Fibroblast of skin of left quadriceps (primary cell): ENCODE data around the gene KLF14.
"Not testable (repeated sequence)": the region's sequence is repeated elsewhere in the genome, so short reads cannot be mapped to it uniquely, and the experiment has no call there.

Source experiments
- DNase-seq, 2 experiments: peaks; one replicate each; pipeline ENCODE4 v3.0.0-alpha.2; 2013; ENCODE audit warnings: low read depth in 2 of 2

Gene KLF14

DNA sequence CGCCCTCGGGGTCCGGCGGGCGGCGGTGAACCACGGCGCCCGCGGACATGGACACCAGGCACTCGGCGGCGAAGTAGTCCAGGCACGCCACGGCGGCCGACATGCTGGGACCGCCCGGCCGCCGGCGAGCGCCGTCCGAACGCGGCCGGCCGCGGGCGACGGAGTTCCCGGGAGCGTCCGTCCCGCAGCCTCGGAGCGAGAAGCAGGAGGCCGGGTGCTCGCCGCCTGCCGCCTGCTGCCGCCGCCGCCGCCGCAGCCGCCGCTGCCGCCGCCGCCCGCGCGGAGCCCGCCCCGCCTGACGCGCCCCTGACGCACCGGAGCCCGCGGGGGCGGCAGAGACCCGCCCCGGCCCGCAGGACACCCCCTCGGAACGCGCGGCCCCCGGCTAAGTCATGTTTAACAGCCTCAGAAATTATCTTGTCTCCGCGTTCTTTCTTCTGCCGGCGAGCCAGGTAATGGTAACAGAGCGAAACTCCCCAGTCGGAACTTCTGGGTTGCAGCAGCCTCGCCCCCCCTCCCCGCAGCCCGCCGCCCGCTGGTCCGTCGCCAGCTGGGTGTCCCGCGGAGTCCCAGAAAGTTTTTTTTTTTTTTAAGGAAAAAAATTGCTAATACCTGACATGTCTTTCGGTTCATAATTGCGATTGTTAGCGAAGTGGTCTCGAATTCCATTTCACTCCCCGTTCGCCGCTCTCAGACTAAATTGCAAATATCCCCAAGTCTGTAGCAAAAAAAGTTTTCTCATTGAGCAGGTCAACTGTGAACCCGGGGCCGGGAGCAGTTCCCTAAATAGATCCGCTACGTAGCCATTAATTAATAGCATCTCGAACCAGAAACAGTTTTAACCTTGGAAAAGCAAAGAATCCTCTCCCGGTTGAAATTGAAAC lies at the start of gene KLF14:
Gene KLF14, minus strand, starts transcription at position 277 of the 884 bp plus-strand sequence. Its CDS starts 174 bp downstream, at position 103.
- no peak for DNase-seq

DNA sequence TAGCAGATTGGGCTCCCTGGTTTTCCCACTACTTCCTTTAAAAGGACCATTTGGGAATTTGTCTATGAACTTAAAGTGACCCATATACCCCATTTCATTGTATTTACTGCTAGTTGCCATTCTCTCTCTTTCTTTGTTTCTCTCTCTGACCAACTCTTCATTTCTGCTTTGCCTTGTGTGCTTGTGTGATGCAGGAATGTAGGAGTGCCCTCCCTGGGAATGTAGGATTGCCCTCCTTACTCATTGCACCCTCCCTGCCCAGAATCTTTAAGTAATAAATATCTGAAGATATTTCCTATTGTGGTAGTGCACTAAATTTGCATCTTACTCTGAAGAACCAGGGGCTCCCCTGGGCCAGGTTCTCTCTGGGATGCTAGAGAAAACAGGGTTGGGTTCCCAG lies 47.3 kb upstream of the KLF14 start:
- no peak for DNase-seq

DNA sequence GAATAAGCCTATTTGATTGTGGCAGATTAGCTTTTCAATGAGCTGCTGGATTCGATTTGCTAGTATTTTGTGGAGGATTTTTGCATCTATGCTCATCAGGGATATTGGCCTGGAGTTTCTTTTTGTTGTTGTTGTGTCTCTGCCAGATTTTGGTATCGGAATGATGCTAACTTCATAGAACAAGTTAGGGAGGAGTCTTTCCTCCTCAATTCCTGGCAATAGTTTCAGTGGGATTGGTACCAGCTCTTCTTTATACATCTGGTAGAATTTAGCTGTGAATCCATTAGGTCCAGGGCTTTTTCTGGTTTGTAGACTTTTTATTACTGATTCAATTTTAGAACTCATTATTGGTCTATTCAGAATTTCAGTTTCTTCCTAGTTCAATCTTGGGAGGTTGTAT lies 43.4 kb upstream of the KLF14 start:
- no peak for DNase-seq

DNA sequence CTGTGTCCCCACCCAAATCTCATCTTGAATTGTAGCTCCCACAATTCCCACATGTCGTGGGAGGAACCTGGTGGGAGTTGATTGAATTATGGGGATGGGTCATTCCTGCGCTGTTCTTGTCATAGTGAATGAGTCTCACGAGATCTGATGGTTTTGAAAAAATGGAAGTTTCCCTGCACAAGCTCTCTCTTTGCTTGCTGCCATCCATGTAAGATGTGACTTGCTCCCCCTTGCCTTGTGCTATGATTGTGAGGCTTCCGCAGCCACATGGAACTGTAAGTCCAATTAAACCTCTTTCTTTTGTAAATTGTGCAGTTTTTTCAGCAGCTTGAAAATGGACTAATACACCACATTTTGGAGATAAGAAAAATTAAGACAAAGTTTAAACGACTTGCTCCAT lies 38.4 kb upstream of the KLF14 start:
- DNase-seq, result not testable (repeated sequence)

DNA sequence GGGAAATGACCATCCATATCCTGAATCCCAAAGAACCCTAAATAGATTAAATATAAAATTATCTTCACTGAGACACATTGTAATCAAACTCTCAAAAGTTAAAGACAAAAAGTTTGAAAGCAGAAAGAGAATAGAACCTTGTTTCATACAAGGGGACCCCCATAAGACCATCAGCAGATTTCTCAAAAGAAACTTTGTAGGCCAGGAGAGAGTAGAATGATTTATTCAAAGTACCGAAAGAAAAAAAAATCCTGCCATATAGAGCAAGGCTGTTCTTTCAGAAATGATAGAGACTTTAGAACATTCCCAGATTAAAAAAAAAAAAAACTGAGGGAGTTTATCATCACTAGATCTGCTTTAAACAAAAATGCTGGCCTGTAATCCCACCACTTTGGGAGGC lies 34.8 kb upstream of the KLF14 start:
- DNase-seq, result no peak

DNA sequence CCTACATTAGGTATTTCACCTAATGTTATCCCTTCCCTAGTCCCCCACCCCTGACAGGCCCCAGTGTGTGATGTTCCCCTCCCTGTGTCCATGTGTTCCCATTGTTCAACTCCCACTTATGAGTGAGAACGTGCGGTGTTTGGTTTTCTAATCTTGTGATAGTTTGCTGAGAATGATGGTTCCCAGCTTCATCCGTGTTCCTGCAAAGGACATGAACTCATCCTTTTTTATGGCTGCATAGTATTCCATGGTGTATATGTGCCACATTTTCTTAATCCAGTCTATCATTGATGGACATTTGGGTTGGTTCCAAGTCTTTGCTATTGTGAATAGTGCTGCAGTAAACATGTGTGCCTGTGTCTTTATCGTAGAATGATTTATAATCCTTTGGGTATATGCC lies 30.6 kb upstream of the KLF14 start:
- DNase-seq, result not testable (repeated sequence)

DNA sequence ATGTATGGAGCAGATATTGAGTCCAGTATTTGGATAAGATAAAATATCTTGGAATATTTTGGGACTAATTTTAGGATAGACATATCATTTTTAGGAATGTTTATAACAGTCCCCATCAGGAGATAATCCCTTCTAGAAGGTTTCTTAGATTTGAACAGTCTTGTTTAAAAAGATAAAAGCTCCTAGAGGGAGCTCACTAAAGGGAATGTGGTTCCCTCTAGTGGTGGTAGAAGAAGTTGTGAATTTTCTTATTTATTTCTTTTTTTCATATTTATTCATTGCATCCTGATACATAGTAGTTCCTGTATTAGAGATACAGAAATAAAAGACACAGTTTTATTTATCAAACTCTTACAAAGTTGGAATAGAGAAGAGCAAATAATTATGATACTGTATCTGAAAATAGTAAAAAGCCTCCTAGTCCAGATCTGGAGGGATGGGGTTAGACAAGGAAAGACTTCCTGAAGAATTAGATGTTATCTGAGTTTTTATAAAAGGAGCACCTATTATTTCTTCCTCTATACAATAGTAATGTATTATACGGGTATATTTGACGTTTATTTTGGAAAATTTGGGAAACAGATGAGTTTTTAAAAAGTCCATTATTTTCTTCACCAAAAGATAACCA lies 24.5 kb upstream of the KLF14 start:
- peak; percentile 24 to 31 for DNase-seq

DNA sequence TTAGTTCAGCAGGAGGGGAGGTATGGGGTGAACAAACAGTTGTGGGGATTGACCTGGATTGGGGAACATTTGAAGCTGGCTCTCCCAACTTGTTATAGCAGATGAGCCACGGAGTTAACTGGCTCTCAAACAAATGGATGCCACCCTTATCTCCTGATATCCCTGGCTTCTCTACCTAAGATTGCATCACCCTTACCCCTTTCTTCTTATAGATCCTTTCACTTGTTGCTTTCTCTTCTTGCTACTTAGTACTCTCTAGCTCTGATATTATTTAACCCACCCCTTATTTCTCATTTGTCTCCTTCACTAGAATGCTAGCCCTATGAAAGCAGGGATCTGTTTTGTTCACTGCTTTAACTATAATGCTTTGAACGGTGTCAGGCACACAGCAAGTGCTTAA lies 22.3 kb upstream of the KLF14 start:
- DNase-seq, result no peak

DNA sequence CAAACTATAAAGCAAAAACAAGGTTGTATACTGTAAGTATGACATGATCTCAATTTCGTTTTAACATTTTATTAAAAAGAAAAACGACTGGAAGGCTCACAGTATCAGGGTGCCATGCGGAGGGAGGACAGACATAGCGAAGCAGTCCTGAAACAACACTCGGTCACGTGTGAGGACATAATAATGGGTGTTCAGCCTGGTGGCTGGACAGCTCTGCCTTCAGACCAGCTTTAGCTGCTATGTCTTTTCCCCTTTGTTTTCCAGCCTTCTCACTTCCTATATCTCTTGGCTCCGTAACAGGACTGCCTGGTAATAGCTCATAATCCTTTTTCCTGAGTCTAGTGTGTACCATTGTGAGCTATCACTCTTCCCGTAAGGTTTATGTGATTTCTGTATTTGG lies 18.4 kb upstream of the KLF14 start:
- no peak for DNase-seq

DNA sequence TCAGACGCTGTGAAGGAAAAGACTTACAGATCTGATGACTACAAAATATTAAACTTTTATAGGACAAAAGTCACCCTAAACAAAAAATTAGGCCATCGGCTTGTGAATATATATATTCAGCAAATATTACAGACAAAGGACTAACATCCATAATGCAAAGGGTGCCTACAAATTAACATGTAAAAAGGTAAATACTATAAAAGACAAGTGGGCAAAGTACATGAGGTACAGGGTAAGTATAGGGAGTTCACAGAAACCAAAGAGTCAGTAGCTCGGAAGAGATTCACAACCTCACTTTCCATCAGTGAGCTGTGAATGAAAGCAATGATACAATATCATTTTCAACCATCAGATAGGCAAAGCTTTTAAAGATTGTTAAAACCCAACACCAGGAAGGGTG lies 16.7 kb upstream of the KLF14 start:
- no peak for DNase-seq

DNA sequence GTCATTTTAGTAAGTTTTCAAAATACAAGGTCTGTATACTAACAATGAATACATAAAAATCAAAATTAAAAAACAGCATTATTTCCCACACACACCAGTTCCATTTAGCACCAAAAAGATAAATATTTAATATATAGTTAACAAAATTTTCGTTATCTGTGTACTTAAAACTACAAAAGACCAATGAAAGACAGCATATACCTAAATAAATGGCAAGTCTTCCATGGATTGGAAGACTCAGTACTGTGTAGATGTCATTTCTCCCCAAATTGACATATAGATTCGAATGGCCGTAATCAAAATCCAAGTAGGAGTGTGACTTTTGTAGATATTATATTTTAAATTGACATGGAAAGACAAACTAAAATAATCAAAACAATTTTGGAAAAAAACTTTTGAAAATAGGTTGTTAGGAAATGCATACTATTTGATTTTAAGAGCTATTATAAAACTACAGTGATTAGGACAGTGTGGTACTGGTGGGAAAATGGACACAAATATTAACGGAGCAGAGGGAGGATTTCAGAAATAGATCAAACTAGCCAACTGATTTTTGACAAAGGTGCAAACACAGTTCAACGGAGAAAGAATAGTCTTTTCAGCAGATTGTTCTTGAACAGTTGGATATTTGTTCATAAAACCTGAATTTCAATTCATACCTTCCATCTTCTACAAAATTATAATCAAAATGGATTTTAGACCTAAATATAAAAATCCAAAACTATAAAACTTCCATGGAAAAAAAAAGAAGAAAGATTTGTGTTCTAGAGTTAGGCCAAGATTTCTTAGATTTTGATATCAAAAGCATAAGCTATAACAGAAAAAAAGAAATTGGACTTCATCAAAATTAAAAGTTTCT lies 14.8 kb upstream of the KLF14 start:
- no peak for DNase-seq

DNA sequence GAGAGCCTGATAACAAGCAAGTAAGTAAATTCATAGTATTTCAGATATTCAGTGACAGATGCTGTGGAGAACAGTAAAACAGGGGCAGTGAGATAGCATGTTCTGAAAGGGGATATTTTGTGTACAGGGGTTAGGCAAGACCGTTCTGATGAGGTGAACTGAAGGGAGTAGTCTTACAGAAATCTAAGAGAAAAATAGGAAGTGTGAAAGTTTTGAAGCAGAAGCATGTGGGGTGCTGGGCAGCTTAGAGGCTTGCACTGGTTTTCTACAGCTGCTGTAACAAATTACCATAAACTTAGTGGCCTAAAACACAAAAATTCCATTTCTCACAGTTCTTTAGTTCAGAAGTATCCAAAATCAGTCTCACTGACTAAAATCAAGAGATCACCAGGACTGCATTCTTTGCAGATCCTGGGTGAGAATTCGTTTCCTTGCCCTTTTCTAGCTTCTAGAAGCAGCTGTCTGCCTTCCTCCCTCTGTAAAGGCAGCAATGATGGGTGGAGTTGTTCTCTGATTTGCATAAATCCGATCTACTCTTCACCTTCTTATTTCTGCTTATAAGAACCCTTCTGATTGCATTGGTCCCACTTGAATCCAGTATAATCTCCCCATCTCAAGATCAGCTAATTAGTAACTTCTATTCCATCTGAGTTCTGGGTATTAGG lies 7.5 kb upstream of the KLF14 start:
- no peak for DNase-seq

DNA sequence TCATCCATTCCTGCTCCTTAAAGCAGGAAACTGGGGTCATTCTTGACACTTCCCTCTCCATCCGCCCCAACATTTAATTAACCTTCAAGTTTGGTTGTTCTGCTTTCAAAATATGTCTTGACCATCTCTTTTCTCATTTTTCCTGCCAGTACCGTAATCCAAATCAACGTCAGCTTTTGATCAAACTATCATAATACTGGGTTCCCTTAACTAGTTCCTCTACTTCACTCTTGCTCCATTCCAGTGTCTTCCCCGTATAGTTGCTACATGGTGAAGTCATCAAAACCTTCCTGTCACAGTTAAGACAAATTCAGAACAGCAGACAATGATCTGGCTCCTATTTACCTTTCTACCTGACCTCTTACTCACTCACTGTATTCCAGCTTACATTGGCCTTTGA lies 6.6 kb upstream of the KLF14 start:
- no peak for DNase-seq

DNA sequence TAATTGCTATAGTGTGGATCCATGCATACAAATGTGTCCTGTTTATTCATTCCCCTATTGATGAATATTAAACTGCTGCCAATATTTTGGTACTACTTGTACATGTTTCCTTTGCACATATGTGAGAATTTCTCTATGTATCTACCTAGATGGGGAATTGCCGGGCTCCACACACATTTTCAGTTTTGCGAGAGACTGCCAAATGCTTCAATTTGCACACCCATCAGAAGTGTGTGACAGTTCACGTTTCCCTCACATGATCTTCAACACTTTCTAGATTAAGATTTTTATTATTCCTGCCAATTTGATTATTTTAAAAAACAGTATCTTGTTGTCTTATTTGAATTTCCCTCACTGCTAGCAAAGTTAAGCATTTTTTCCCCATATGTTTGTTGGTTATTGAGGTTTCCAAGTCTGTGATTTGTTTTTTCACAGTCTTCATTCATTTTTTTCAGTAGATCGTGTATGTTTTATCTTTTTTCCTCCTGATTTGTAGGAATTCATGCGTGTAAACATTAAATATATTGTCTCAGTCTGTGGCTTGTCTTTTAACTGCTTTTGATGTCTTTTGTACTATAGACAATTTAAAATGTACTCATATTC lies 2.4 kb upstream of the KLF14 start:
- no peak for DNase-seq

DNA sequence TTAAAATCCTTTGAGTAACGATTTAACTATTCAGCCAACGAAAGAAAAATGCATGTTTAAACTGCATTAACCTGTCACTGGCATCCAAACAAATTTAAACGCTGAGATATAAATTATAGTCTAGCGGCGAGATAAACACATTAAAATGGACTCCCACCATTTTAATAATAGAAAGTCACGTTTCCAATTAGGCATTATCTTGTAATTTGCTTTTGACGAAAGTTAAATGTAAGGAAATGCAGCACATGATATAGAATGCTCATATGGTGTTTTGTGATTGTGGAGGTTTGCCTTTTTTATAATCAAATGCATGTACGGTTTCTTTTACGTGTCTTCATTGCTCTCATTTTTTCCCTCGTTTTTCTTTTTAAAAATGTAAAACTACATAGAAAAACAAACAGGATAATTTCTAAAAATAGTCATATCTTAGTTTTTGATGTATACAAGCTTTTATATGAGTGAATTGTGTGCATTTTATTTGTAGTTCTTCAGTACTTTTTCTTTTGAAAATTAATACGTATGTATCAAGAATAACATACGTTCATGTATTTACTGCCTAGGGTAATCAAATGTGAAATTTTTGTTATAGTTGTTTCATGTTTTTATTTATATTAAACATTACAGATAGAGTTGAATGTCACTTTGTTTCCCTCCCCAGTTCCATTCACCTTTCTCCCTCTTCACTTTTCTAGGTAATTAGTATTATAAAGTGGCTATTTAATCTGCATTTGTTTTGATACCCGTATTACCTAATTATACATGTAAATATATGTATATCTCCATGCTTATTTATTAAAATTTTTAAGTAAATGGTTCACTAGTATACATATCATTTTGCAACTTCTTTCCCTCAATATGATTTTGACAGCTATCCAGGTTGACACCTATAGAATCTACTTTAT lies 1.1 kb upstream of the KLF14 start:
- no peak for DNase-seq

DNA sequence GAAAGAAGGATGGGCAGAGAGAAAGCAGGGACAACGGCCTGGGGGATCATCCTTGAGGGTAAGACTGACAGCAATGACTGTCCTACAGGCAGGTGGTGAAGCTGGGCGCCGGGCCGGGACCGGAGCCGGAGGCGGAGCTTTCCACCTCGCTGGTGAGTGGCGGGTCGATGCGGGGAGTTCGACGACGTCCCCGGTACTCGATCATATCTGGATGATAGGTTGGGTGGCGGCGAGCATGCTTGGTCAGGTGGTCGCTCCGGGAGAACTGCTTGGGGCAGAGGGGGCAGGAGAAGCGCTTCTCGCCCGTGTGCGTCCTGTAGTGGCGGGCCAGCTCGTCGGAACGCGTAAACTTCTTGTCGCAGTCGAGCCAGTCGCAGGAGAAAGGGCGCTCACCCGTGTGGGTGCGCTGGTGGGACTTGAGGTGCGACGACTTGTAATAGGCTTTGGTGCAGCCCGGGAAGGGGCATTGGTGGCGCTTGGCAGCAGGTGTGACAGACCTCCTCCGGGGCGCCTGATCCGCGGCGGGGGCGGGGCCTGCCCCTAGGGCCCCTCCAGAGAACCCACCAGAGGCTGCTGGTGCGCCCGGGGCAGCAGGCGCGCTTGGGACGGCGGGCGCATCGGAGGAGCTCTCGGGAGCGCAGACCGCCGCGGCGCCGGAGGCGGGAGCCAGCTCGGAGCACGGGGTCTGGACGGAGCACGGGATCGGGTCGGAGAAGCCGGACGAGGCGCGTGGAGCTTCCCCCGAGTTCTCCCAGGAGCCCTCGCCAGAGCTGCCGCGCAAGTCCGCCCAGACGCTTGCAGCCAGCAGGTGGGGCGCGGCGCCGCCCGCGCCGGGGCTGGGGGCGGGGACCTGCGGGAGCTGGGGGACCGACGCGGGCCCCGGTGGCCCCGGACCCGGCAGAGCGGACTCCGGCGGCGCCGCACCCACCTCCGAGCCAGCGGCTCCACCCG lies 752 bp downstream of the KLF14 start:
- DNase-seq, result no peak

DNA sequence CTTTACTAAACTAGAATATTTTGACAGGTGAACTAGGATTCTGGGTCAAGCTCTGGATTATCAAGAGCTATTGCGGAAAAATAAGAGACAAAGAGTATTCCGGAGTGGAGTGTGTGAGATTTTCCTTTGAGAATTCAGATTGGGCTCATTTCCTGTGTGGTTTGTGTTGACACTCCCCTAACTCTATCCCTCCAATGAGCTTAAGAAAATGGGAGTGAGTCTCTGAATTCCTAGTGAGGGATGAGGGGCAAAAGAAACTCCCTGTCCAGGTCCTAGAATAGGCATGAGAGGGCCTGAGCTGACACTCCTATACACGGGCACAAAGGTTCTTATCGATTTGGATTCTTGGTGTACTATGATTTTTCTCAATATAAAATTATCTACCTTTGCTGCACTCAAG lies 10.2 kb downstream of the KLF14 start:
- no peak for DNase-seq

DNA sequence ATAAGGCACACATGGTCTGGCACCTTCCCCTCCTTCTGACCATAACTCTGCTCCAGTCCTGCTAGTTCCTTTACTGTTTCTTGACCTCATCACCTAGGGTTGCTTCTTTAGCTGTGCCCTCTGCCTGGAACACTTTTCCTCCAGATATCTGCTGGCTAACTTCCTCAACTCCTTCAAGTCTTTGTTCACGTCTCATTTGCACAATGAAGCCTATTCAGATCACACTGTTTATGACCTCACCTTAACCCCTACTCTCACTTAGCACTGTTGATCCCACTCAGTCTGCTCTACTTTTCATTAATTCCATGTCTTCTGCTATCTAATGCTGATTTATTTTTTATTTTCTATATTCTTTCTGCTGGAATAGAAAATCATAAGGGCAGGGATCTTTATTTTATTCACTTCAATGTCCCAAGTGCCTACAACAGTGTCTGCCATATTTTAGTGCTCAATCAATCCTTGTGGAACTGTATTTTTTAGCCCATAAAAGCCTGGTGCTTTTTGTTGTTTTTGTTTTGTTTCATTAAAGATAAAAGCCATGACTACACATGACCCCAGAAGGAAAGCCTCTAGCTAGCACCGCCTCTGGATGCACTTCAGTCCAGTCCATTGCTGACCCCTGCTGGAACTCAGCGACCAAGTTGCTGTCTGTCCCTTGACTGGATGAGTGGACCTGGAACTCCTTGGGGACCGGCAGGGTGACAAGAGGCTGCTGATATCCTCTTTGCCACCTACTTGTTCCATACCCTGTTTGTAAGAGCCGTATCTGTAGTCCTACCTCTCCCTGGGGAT lies 12.3 kb downstream of the KLF14 start:
- DNase-seq, result no peak
